SW480 (cell line): Measurements from ENCODE around the gene TDP2.
A peak's percentile ranks its signal among the peaks of the same experiment; 100 is the strongest.
"Not testable (repeated sequence)": the region's sequence is repeated elsewhere in the genome, so short reads cannot be mapped to it uniquely, and the experiment has no call there.

Experiments used
- DNase-seq: peaks from one replicate; pipeline ENCODE4 v3.0.0-alpha.2; 2016; ENCODE audit warnings: low spot score

The TDP2 gene

GRCh38 chr6:24680582-24680981 is 13.9 kb upstream of the TDP2 start:
- DNase-seq, result no peak

- DNase-seq, result not testable (repeated sequence)
These were observed 12.2 kb upstream of the TDP2 start for GRCh38 chr6:24678792-24679352.

GRCh38 chr6:24673625-24674024 is 6.9 kb upstream of the TDP2 start:
- no peak for DNase-seq

- DNase-seq, result no peak
These were observed 6.0 kb upstream of the TDP2 start for GRCh38 chr6:24672620-24673182.

- not testable (repeated sequence) for DNase-seq
These were observed 4.4 kb upstream of the TDP2 start for GRCh38 chr6:24671077-24671476.

- not testable (repeated sequence) for DNase-seq
These were observed 3.8 kb upstream of the TDP2 start for GRCh38 chr6:24670492-24670891.

GRCh38 chr6:24668997-24669361 is 2.3 kb upstream of the TDP2 start:
- no peak for DNase-seq

GRCh38 chr6:24668066-24668996 is 1.6 kb upstream of the TDP2 start:
- DNase-seq, result not testable (repeated sequence)

- DNase-seq, result no peak
These were observed 692 bp upstream of the TDP2 start for GRCh38 chr6:24667378-24667803.

- DNase-seq, result peak; percentile 41
These were observed 530 bp downstream of the TDP2 start for GRCh38 chr6:24666097-24666640.

- DNase-seq, result no peak
These were observed 2.4 kb downstream of the TDP2 start for GRCh38 chr6:24664046-24664987.

GRCh38 chr6:24663189-24663588 is 3.5 kb downstream of the TDP2 start:
- DNase-seq, result no peak

- no peak for DNase-seq
These were observed 4.5 kb downstream of the TDP2 start for GRCh38 chr6:24662236-24662635.

GRCh38 chr6:24661759-24662158 is 4.9 kb downstream of the TDP2 start:
- DNase-seq, result not testable (repeated sequence)

GRCh38 chr6:24660105-24660504 is 6.6 kb downstream of the TDP2 start:
- no peak for DNase-seq

- DNase-seq, result no peak
These were observed 7.1 kb downstream of the TDP2 start for GRCh38 chr6:24659561-24659960.

- no peak for DNase-seq
These were observed 7.8 kb downstream of the TDP2 start for GRCh38 chr6:24658573-24659560.

GRCh38 chr6:24655215-24655614 is 11.5 kb downstream of the TDP2 start:
- DNase-seq, result no peak

GRCh38 chr6:24650365-24650764 is 16.3 kb downstream of the TDP2 start:
- no peak for DNase-seq

- DNase-seq, result no peak
These were observed 17.0 kb downstream of the TDP2 start for GRCh38 chr6:24649691-24650090.

GRCh38 chr6:24648276-24648675 is 18.4 kb downstream of the TDP2 start:
- DNase-seq, result no peak
